Stimulated activated CD4-positive, alpha-beta T cell treated with anti-CD3 and anti-CD28 coated beads, Interleukin-1b, Interleukin-23, amount 100 ng/mL, for 24 hours (primary cell): ENCODE results near the gene BOLA1.
"Not testable (repeated sequence)": the region's sequence is repeated elsewhere in the genome, so short reads cannot be mapped to it uniquely, and the experiment has no call there.

Experiments
- DNase-seq, 4 experiments: peaks; one replicate each; pipeline ENCODE4 v3.0.0-alpha.2; 2020; ENCODE audit warnings: low read depth in 4 of 4, low spot score in 1 of 4

Gene BOLA1

DNA sequence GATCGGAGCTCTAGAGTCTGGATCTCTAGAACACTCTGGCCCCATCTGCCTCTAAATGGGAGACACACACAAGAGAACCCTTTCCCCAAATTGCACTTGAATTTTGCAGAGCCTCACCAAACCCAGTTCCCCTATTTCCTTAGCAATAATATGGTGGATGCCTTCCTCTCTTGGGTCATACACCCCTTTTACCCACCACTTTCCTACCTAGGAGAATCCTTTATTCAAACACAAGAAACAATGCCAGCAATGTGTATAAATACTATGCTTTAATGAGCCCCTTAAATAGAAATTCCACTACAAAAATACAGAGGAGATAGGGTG, 29.0 kb downstream of the BOLA1 start:
- DNase-seq = no peak

DNA sequence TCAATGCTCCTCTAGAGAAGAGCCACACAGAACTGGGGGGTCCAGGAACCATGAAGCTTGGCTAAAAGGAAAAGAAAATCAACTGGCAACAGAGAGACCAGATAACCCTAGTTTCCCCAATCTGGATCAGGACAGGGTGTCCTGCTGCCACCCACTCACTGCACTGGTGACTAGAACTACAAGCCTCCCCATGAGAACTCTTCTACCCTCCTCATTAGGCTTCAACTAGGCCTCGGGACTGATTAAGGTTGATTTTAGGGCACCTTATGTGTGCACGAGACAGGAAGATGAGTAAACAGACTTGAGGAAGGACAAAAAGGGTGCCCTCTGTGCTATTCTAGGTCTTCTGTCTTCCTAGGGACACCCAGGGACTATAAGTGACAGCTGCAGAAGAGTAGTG, 30.5 kb downstream of the BOLA1 start:
- DNase-seq = no peak

- DNase-seq = no peak
These were observed 31.9 kb downstream of the BOLA1 start for GRCh38 chr1:149931212-149931790.

- no peak for DNase-seq
These were observed 33.1 kb downstream of the BOLA1 start for GRCh38 chr1:149932474-149932873.

- DNase-seq = no peak
These were observed 33.8 kb downstream of the BOLA1 start for GRCh38 chr1:149933208-149933607.

GRCh38 chr1:149934356-149934755, 35.0 kb downstream of the BOLA1 start:
- DNase-seq = no peak

- no peak for DNase-seq
These were observed 37.0 kb downstream of the BOLA1 start, which contains the start of gene MTMR11 for GRCh38 chr1:149936170-149936991. Gene MTMR11 (minus strand): TSS chr1:149936879. CDS start chr1:149936647, 232 bp downstream.

- DNase-seq = no peak
These were observed 37.8 kb downstream of the BOLA1 start for GRCh38 chr1:149936992-149937705.

GRCh38 chr1:149937759-149938158, 38.4 kb downstream of the BOLA1 start:
- DNase-seq = no peak

DNA sequence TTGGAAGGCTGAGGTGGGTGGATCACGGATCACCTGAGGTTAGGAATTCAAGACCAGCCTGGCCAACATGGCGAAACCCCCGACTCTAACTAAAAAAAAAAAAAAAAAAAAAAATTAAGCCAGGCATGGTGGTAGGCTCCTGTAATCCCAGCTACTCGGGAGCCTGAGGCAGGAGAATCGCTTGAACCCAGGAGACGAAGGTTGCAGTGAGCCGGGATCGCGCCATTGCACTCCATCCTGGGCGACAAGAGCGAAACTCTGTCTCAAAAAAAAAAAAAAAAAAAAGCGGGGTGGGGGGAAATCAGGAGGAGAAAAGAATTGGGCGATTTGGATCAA, 39.3 kb downstream of the BOLA1 start:
- DNase-seq = not testable (repeated sequence)

DNA sequence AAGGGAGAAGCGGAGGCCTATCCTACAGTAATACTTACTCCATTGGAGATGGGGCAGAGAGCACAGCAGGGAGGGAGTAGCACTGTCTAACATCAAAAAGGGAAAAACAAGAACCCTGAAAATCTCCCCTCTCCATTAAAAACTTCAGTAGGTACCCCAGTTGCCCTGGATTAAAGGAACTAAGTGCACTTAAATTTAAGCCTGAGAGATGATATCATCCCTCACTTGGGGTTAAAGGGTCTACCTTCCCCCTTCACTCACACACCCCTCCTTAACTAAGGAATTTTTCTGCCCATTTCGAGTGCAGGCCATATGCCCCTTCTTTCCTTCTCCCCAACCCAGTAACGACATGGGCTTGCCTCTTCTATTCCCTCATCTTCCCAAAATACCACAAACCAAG, 41.1 kb downstream of the BOLA1 start:
- DNase-seq = no peak

DNA sequence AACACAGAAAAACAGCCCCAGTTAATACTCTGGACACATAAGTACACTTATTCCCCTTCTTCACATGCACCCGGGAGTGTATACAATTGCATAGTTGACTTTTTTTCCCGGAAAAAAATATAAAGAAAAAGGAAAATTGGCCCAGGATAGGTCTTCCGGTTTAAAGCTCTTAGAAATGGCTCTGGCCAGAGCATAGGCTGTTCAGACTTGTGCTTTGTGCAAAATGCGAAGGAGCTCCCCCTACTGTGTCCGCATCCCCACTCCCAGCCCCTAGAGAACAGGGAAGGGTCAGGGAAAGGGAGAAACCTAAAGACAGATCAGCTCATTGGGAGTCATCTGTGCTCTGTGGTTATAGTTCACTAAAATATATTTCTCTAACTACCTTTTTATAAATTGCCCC, 42.8 kb downstream of the BOLA1 start:
- DNase-seq = no peak

DNA sequence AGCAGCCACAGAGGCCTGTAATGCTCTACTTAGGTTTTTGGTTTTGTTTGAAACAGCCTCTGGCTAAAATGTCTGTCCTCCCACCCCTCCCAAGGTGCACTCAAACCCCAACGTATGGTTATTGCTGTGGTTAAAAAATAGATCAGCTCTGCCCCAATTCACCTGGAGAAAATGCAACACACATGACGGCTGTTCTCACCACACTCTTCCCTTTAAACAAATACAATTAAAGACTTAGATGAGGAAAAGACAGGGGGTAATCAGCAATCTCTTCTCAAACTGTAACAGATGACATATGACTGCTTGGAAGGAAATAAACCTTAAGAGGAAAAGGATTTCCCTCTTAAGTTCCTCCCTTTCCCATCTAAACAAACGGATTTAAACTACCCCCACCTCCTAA, 43.5 kb downstream of the BOLA1 start:
- DNase-seq = no peak

DNA sequence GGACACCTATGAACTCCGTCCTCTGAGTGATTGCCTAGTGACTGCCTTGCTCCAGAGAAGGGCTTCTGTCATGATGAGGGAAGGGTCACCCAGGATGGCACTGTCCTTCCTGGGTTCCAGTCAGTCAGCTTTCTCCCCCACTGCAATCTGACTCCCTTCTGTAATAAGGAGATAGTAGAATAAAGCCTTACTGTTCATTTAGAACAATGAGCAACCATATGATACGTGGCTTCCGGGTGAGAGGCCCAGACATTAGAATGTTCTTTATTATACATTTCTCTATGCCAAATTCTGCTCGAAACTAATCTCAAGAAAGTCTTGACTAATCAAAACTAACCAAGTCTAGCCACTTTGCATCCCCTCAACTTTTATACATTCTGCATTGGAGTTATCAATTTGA, 45.8 kb downstream of the BOLA1 start:
- no peak for DNase-seq

DNA sequence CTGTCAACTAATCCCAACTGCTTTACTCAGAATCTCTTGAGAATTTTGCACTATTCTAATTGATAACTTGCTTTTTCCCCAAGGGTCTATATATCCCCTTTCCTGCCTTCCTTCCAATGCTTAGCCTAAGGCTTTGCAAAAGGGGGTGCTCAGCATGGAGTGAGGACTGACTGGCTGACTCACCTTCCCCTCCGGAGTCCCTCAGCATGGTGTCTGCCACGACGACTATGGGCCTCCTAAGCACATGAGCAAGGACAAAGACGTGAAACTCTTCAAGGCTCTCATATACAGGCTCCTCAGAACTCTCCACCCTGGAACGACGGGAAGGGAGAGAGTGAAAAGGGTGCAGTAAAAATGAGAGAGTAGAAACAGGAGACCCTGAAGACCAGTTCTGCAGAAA, 50.5 kb downstream of the BOLA1 start:
- no peak for DNase-seq
